Large intestine (tissue), 3 donors: Measurements from ENCODE around the gene ABCE1. TPM values are rescaled to one million over a fixed set of nuclear protein-coding genes. Genes with fewer than 3 reads are reported as not detected.
"Not testable (repeated sequence)": the region's sequence is repeated elsewhere in the genome, so short reads cannot be mapped to it uniquely, and the experiment has no call there.

ENCODE experiments used
- DNase-seq, 2 donors: peaks; one replicate each; pipeline versions ENCODE4 v3.0.0 to v3.0.0-alpha.2; 2013
- H3K27ac ChIP-seq: one replicate; pipeline ENCODE4 v1.5.1; 2013; ENCODE audit warnings: low read length
- H3K27me3 ChIP-seq: 2 replicates; pipeline ENCODE4 v1.6.1; 2013; ENCODE audit warnings: low read length; ENCODE audit not compliant: control insufficient read depth, insufficient read depth
- H3K36me3 ChIP-seq: 2 replicates; pipeline ENCODE4 v1.6.1; 2013; ENCODE audit warnings: low read length; ENCODE audit not compliant: control insufficient read depth, insufficient read depth
- H3K4me1 ChIP-seq: one replicate; pipeline ENCODE4 v1.6.1; 2013; ENCODE audit warnings: low read length; ENCODE audit not compliant: control insufficient read depth, insufficient read depth
- H3K4me3 ChIP-seq: one replicate; pipeline ENCODE4 v1.5.1; 2013; ENCODE audit warnings: low read length
- H3K9me3 ChIP-seq: one replicate; pipeline ENCODE4 v1.6.1; 2013; ENCODE audit warnings: mild to moderate bottlenecking, low read depth, low read length, moderate library complexity; ENCODE audit not compliant: control insufficient read depth
- WGBS: methylation state at CpG from one replicate; pipeline ENCODE4 v1.1.5; 2013; ENCODE audit warnings: low lambda C conversion rate; ENCODE audit not compliant: insufficient coverage; 5-methylcytosine and 5-hydroxymethylcytosine counted together
- polyA plus RNA-seq: library from polyadenylated mRNA; unstranded; fragments of 120-200 nt; gene quantifications from one replicate; pipeline ENCODE4 v1.2.1, GENCODE V29; 2013

The ABCE1 gene
- polyA plus RNA-seq, 1 donor, result 59.7 TPM

- not testable (repeated sequence) for DNase-seq, H3K27me3 ChIP-seq, H3K9me3 ChIP-seq, H3K4me3 ChIP-seq, H3K27ac ChIP-seq, H3K4me1 ChIP-seq
- WGBS, result no CpG with 5 or more reads among the region's 1 CpG
- peaks cover 36% of the 10 kb centered on the region for H3K36me3 ChIP-seq
These were observed 38.1 kb downstream of the ABCE1 start for GRCh38 chr4:145136219-145136618.

GRCh38 chr4:145148980-145149379, 50.9 kb downstream of the ABCE1 start:
- H3K4me1 ChIP-seq, result no peaks in the 10 kb centered on the region
- no peaks in the 10 kb centered on the region for H3K27me3 ChIP-seq
- no peaks in the 10 kb centered on the region for H3K9me3 ChIP-seq
- H3K27ac ChIP-seq, result no peak overlapping the region
- H3K4me3 ChIP-seq, result no peak overlapping the region
- no CpG with 5 or more reads among the region's 3 CpGs for WGBS
- H3K36me3 ChIP-seq, result peaks cover 67% of the 10 kb centered on the region
- no peak for DNase-seq

DNA sequence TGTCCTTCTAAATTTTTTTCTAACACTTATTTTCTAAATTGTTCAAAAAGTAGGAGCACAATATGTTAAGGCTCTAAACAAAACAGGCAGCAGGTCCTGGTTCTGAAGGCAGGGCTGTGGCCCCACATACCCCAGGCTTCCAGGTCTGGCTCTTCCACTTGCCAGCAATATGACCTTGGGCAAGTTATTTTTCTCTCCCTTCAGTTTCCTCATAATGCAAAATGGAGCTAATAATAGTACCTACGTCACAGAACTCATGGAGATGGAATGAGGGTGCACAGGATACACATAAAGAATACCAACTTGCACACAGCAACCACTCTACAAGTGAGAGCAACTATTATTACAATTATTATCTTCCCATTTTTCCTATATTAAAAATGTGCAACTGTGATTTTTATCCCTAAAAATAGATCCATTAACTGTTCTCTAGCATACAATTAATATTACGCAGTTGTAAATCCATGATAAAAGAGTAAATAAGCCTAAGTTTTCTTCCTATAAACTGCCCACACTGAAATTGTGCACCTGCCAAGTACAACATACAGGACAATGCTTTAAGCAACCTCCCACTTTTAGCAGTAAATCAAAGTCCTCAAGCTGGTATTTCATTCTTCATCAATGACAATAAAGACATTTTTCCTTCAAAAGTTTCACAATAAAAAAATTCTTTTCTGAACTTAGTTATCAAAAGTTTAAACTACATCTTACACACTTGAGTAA, 55.2 kb downstream of the ABCE1 start:
- H3K27me3 ChIP-seq, result no peaks in the 10 kb centered on the region
- H3K9me3 ChIP-seq, result no peaks in the 10 kb centered on the region
- no peak overlapping the region for H3K4me3 ChIP-seq
- no CpG with 5 or more reads among the region's 2 CpGs for WGBS
- no peaks in the 10 kb centered on the region for H3K4me1 ChIP-seq
- H3K27ac ChIP-seq, result no peak overlapping the region
- H3K36me3 ChIP-seq, result peaks cover 46% of the 10 kb centered on the region
- no peak for DNase-seq

GRCh38 chr4:145153904-145154298, 55.8 kb downstream of the ABCE1 start:
- Histone ChIP-seq H3K4me3 (no peak overlapping the region), H3K27me3 (no peaks in the 10 kb centered on the region), H3K27ac (no peak overlapping the region), H3K9me3 (no peaks in the 10 kb centered on the region), H3K36me3 (peaks cover 47% of the 10 kb centered on the region), H3K4me1 (no peaks in the 10 kb centered on the region)
- no peak for DNase-seq
- WGBS, result no CpG with 5 or more reads among the region's 1 CpG

GRCh38 chr4:145154573-145154972, 56.5 kb downstream of the ABCE1 start:
- Histone ChIP-seq H3K27ac (no peak overlapping the region), H3K9me3 (no peaks in the 10 kb centered on the region), H3K27me3 (no peaks in the 10 kb centered on the region), H3K4me3 (no peak overlapping the region), H3K4me1 (no peaks in the 10 kb centered on the region), H3K36me3 (peaks cover 42% of the 10 kb centered on the region)
- no CpG with 5 or more reads among the region's 1 CpG for WGBS
- DNase-seq, result no peak

DNA sequence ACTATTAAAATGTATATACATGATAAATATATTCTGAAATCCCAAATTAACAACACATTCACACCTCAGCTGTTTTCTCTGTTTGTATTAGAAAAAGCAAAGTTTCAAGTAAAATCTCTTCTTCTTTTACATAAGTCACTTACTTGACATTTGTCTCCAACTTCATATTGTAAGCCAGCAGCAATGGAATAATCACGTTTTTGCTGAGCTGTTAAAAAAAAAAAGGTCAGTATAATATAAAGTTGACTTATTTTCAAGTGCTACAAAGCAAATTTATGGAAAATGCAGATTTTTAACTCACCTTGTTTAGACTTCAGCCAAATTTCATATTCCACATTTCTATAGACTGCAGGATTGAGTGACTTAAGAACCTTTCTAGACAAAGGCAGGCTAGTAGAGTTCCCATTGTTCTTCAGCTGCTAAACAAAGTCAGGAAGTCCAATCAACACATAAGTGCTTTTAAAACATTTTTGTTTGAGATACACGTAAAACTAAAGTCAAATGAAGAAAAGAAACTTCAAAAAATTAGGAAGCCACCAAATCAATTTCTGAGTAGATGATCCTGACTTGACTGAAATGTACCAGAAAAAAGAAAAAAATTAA, 57.3 kb downstream of the ABCE1 start:
- no peak overlapping the region for H3K4me3 ChIP-seq
- H3K4me1 ChIP-seq, result no peaks in the 10 kb centered on the region
- 94% methylated on average over 2 of the region's 2 CpGs for WGBS
- H3K27me3 ChIP-seq, result no peaks in the 10 kb centered on the region
- DNase-seq, result no peak
- peaks cover 38% of the 10 kb centered on the region for H3K36me3 ChIP-seq
- no peaks in the 10 kb centered on the region for H3K9me3 ChIP-seq
- no peak overlapping the region for H3K27ac ChIP-seq

DNA sequence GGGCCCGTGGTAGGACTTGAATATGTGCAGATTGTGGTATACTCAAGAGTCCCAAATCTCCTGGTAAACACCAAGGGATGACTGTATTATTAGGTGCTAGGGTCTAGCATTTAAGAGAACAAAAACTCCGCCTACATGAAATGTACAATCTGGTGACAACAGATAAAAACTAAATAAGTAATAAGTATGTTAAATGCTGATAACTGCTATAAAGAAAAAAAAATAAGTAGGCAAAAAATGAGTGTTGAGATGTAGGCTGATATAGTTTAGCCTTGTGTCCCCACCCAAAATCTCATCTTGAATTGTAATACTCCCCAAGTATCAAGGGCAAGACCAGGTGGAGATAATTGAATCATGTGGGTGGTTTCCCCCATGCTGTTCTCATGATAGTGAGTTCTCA, 58.9 kb downstream of the ABCE1 start:
- peaks cover 41% of the 10 kb centered on the region for H3K36me3 ChIP-seq
- no peak for DNase-seq
- WGBS, result 100% methylated on average over 1 of the region's 2 CpGs

DNA sequence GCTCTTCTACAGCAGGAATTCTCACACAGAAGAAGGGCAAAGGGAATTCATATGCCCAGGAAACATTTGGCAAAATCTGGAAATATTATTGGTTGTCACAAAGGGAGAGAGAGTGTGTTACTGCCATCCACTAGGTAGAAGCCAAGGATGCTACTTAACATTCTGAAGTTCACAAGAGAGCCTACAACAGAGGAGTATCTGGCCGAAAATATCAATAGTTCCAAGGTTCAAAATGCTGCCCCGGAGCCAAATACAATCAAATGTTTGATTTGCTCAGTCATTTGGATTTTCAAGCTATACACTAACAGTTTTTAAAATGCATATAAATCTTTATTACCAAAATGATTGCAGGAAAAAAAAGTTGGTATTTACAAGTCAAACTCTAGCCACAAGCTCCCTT, 63.4 kb downstream of the ABCE1 start:
- H3K4me1 ChIP-seq, result no peaks in the 10 kb centered on the region
- peaks cover 36% of the 10 kb centered on the region for H3K36me3 ChIP-seq
- WGBS, result no CpG with 5 or more reads among the region's 2 CpGs
- no peak overlapping the region for H3K27ac ChIP-seq
- no peaks in the 10 kb centered on the region for H3K9me3 ChIP-seq
- no peak for DNase-seq
- no peaks in the 10 kb centered on the region for H3K27me3 ChIP-seq
- H3K4me3 ChIP-seq, result no peak overlapping the region

More for the DNA sequence above, 58.9 kb downstream of the ABCE1 start:
- H3K4me3 ChIP-seq, result no peak overlapping the region
- no peaks in the 10 kb centered on the region for H3K4me1 ChIP-seq
- H3K27me3 ChIP-seq, result no peaks in the 10 kb centered on the region
- no peak overlapping the region for H3K27ac ChIP-seq
- no peaks in the 10 kb centered on the region for H3K9me3 ChIP-seq

DNA sequence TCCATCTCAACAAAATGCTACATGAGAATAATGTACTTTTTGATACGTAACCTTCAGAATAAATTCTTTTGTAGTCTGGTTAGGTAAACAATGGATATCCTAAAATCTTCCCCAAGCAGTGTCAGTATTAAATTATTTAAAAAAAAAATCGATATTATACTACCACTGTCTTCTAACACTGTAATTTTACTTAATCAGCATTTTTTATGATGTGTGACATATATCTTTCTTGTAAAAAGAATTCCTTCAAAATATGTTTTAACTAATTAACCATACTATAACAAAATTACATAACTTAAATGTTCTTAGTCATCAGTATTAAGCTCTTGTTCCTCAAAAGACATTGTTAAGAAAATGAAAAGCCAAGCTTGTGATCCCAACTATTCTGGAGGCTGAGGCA, 69.8 kb downstream of the ABCE1 start:
- 100% methylated on average over 2 of the region's 2 CpGs for WGBS
- no peak overlapping the region for H3K27ac ChIP-seq
- peaks cover 27% of the 10 kb centered on the region for H3K36me3 ChIP-seq
- no peaks in the 10 kb centered on the region for H3K4me1 ChIP-seq
- H3K27me3 ChIP-seq, result no peaks in the 10 kb centered on the region
- no peak overlapping the region for H3K4me3 ChIP-seq
- DNase-seq, result no peak
- H3K9me3 ChIP-seq, result no peaks in the 10 kb centered on the region

DNA sequence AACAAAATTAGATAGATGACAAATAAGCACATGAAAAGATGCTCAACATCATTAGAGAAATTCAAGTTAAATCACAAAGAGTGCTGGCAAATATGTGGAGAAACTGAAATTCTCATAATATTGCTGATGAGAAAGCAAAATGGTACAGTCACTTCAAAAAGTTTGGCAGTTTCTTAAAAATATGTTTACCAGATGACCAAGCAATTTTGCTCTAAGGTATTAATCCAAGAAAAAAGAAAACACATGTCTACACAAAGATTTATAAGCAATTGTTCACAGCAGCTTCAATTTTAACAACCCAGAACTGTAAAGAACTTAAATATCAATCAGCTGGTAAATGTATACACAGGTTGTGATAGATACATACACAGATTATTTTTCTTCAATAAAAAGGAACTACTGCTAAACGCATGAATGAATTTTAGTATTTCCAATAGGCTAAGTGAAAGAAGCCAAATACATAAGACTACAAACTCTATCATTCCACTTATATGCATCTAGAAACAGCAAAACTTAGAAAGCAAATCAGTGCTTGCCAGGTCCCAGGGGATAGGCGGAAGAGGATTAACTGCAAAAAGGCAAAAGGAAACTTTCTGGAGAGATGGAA, 70.6 kb downstream of the ABCE1 start:
- peaks cover 6% of the 10 kb centered on the region for H3K9me3 ChIP-seq
- no peak overlapping the region for H3K27ac ChIP-seq
- H3K36me3 ChIP-seq, result peaks cover 30% of the 10 kb centered on the region
- 100% methylated on average over 1 of the region's 2 CpGs for WGBS
- no peaks in the 10 kb centered on the region for H3K4me1 ChIP-seq
- H3K4me3 ChIP-seq, result no peak overlapping the region
- DNase-seq, result no peak
- H3K27me3 ChIP-seq, result no peaks in the 10 kb centered on the region
